HG02884 (cell line): Measurements from ENCODE around the gene LIN7B.

Experiments used
- ATAC-seq: cut with Tn5 transposase; IDR thresholded peaks from one replicate; pipeline ENCODE4 v1.9.1; 2021; ENCODE audit warnings: mild to moderate bottlenecking, moderate library complexity; ENCODE audit not compliant: unreplicated experiment

LIN7B gene

GRCh38 chr19:49160450-49161189, 46.5 kb downstream of the LIN7B start:
- no peak for ATAC-seq

GRCh38 chr19:49161987-49162386, 47.8 kb downstream of the LIN7B start:
- no peak for ATAC-seq

- ATAC-seq: no peak
Measured at GRCh38 chr19:49165111-49165750, 51.1 kb downstream of the LIN7B start.

GRCh38 chr19:49165865-49166301, 51.7 kb downstream of the LIN7B start:
- ATAC-seq: no peak

- no peak for ATAC-seq
Measured at GRCh38 chr19:49167857-49168409, 53.8 kb downstream of the LIN7B start.
